ENCODE measurements around the gene ZNF761.
"Not testable (repeated sequence)": the region's sequence is repeated elsewhere in the genome, so short reads cannot be mapped to it uniquely, and the experiment has no call there.

DNA sequence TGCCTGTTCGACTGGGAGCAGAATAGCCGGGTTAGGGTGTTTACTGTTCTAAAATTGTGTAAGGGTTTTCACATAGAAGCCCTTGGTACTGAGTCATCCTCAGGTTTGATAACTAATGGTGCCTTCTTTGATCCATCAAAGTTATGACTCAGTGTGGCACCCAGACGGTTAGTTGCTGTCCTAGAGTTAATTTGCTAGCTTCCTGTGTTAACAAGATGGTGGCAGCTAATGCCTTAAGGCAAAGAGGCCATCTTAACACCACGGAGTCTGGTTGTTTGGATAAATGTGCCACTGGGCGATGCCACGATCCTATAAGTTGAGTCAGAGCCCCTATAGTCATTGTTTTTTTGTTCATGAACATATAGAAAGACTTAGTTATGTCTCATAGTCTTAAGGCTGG, 43.7 kb downstream of the ZNF761 start:
- not testable (repeated sequence) for TF ChIP-seq POLR2A (IDR thresholded peaks at IDR 0.05; ENCODE audit: low read depth, low read length); POLR2AphosphoS5 (IDR thresholded peaks at IDR 0.05; ENCODE audit: low read depth, low read length); TAF1 (IDR thresholded peaks at IDR 0.05; ENCODE audit: borderline replicate concordance, low read depth, low read length)
